Muscle of leg (tissue), 11 donors: Measurements from ENCODE around the gene BAHD1. TPM values are rescaled to one million over a fixed set of nuclear protein-coding genes. Genes with fewer than 3 reads are reported as not detected.
A peak's percentile ranks its signal among the peaks of the same experiment; 100 is the strongest.

Source experiments
- DNase-seq: peaks from one replicate; pipeline ENCODE4 v3.0.0; 2013
- H3K27ac ChIP-seq: one replicate; pipeline ENCODE4 v1.5.1; 2013; ENCODE audit warnings: mild to moderate bottlenecking, low read length, control low read depth
- H3K27me3 ChIP-seq: one replicate; pipeline ENCODE4 v1.6.1; 2013; ENCODE audit warnings: low read length; ENCODE audit not compliant: control insufficient read depth, insufficient read depth
- H3K36me3 ChIP-seq: one replicate; pipeline ENCODE4 v1.6.1; 2013; ENCODE audit warnings: low read length; ENCODE audit not compliant: control insufficient read depth, insufficient read depth
- H3K4me1 ChIP-seq: one replicate; pipeline ENCODE4 v1.6.1; 2013; ENCODE audit warnings: low read length; ENCODE audit not compliant: control insufficient read depth, insufficient read depth
- H3K4me3 ChIP-seq: one replicate; pipeline ENCODE4 v1.5.1; 2013; ENCODE audit warnings: low read length, control low read depth
- H3K9me3 ChIP-seq: replicated peaks from 2 replicates; pipeline ENCODE4 v1.6.1; 2013; ENCODE audit warnings: low read depth, low read length; ENCODE audit not compliant: control insufficient read depth
- WGBS: methylation state at CpG from one replicate; pipeline ENCODE4 v1.1.5; 2013; ENCODE audit warnings: missing lambda C conversion rate; ENCODE audit not compliant: insufficient coverage; 5-methylcytosine and 5-hydroxymethylcytosine counted together
- polyA plus RNA-seq, 8 donors: library from polyadenylated mRNA; unstranded; fragments of 120-200 nt; gene quantifications; one replicate each; pipeline versions ENCODE4 v1.2.1 to v1.2.3, GENCODE V29; 2013; ENCODE audit warnings: inconsistent platforms in 1 of 8, low replicate concordance in 1 of 8; ENCODE audit not compliant: insufficient read length in 8 of 8, insufficient read depth in 1 of 8
- total RNA-seq: library from RNA; stranded (reverse); fragments of 120-200 nt; gene quantifications from one replicate; pipeline ENCODE4 v1.2.4, GENCODE V29; 2013

Gene BAHD1
- total and polyA plus RNA-seq, 9 donors, result 12.1 to 22.6 (median 18.4) TPM

- peak; percentile 75 for DNase-seq
- peaks cover 19% of the 10 kb centered on the region for H3K36me3 ChIP-seq
- H3K4me1 ChIP-seq, result peaks cover 38% of the 10 kb centered on the region
- H3K27ac ChIP-seq, result no peak overlapping the region
- H3K27me3 ChIP-seq, result peaks cover 2% of the 10 kb centered on the region
- H3K4me3 ChIP-seq, result peak overlapping the region; percentile 8
- no peaks in the 10 kb centered on the region for H3K9me3 ChIP-seq
- 8% methylated on average over 30 of the region's 31 CpGs for WGBS
These were observed 19.3 kb upstream of the BAHD1 start for GRCh38 chr15:40421246-40422157.

DNA sequence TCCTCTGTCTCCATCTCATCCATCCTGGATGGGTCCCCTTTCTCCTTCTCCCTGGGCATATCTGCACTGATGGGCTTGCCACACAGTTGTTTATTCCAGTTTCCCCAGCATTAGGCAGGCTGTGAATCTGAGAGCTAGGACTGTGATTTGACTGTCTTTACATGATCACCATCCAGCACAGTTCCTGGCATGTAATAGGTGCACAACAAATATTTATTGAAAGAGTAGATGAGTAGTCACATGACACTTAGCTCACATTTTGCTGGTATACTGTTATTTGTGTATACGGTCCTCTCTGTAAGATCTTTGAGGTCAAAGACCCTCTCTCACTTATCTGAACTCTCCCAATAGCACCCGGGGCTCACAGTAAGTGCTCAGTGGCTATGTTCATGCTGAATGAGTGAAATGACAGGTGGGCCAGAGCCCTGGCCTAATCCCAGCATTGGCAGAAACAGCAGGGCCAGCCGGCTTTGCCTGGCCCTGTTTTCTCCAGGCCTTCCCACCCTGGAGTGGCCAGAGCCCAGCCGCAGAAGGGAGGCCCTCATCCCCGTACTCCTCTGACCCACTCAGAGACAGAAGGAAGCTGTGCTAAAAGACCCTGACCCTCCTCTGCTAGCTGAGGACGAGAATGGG lies 16.2 kb upstream of the BAHD1 start:
- H3K9me3 ChIP-seq, result no peaks in the 10 kb centered on the region
- H3K27me3 ChIP-seq, result peaks cover 2% of the 10 kb centered on the region
- no peak overlapping the region for H3K4me3 ChIP-seq
- peak; percentile 80 for DNase-seq
- no peaks in the 10 kb centered on the region for H3K36me3 ChIP-seq
- H3K4me1 ChIP-seq, result peaks cover 38% of the 10 kb centered on the region
- 51% methylated on average over 3 of the region's 6 CpGs for WGBS
- H3K27ac ChIP-seq, result peak overlapping the region; percentile 85

DNA sequence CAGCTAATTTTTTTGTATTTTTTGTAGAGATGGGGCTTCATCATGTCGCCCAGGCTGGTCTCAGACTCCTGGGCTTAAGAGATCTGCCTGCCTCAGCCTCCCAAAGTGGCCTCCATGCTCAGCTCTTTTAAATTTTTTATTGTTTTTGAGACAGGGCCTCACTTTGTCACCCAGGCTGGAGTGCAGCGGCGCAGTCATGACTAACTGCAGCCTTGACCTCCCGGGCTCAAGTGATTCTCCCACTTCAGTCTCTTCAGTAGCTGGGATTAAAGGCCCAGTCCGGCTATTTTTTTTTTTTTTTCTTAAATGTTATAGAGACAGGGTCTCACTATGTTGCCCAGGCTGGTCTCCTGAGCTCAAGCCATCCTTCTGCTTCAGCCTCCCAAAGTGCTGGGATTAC lies 15.1 kb upstream of the BAHD1 start:
- Histone ChIP-seq H3K36me3 (no peaks in the 10 kb centered on the region), H3K27me3 (peaks cover 10% of the 10 kb centered on the region), H3K4me3 (no peak overlapping the region), H3K4me1 (peaks cover 33% of the 10 kb centered on the region), H3K27ac (no peak overlapping the region), H3K9me3 (no peaks in the 10 kb centered on the region)
- WGBS, result 86% methylated on average over 3 of the region's 5 CpGs
- DNase-seq, result no peak

GRCh38 chr15:40427188-40427587 lies 13.6 kb upstream of the BAHD1 start:
- H3K36me3 ChIP-seq, result no peaks in the 10 kb centered on the region
- peaks cover 18% of the 10 kb centered on the region for H3K4me1 ChIP-seq
- peaks cover 8% of the 10 kb centered on the region for H3K27me3 ChIP-seq
- DNase-seq, result no peak
- WGBS, result 69% methylated on average over 8 of the region's 9 CpGs
- no peak overlapping the region for H3K27ac ChIP-seq
- H3K9me3 ChIP-seq, result no peaks in the 10 kb centered on the region
- H3K4me3 ChIP-seq, result no peak overlapping the region

DNA sequence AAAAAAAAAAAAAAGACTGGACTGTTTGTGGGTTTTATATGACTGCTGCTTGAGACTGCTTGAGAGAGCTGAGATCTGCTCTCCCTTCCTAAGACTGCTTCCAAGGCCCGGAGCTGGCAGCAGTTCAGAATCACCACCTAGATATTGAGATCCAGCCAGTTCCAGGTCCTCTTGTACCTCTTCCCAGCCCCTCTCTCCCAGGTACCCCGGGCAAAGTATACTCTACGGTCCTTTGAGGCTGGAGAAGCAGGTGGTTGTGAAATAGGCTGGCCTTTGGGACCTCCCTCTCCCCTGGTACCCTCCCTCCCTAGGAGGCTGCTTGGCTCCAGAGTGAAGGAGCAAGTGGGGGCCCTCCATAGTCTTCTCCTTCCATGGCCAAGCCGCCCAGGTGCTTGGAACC lies 12.6 kb upstream of the BAHD1 start:
- DNase-seq, result no peak
- peaks cover 18% of the 10 kb centered on the region for H3K4me1 ChIP-seq
- H3K9me3 ChIP-seq, result no peaks in the 10 kb centered on the region
- peaks cover 10% of the 10 kb centered on the region for H3K27me3 ChIP-seq
- H3K4me3 ChIP-seq, result no peak overlapping the region
- no peak overlapping the region for H3K27ac ChIP-seq
- 80% methylated on average over 1 of the region's 4 CpGs for WGBS
- H3K36me3 ChIP-seq, result no peaks in the 10 kb centered on the region

DNA sequence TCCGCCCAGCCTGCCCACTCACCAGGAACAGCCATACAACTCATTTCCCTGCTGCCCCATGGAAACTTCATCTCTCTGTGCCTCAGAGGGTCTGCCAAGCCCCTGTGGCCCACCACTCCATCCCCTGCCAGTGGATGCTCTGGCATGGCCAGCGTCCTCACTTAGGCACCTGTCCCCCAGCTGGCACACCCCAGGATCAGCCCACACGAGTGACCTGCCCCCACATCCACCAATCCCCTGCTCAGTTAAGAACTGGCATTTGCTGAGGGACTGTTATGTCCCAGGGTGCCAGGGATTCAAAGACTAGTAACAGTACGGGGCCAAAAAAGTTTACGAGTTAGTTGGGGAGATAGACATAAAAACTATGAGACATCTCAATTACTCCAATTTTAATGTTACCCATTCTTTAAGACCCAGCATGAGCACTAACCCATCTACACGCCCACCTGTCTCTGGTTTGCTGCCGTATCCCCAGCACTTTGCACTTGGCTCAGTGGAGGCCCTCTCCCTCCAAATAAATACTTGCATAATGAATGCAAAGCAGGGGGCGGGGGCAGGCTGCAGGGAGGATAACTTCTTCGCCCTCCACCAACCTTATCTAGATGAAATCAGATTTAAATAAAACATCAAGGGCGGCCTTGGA lies 11.6 kb upstream of the BAHD1 start:
- Histone ChIP-seq H3K4me1 (peaks cover 14% of the 10 kb centered on the region), H3K9me3 (no peaks in the 10 kb centered on the region), H3K36me3 (no peaks in the 10 kb centered on the region), H3K27ac (no peak overlapping the region), H3K4me3 (no peak overlapping the region), H3K27me3 (peaks cover 12% of the 10 kb centered on the region)
- no peak for DNase-seq
- WGBS, result 69% methylated on average over 3 of the region's 10 CpGs

DNA sequence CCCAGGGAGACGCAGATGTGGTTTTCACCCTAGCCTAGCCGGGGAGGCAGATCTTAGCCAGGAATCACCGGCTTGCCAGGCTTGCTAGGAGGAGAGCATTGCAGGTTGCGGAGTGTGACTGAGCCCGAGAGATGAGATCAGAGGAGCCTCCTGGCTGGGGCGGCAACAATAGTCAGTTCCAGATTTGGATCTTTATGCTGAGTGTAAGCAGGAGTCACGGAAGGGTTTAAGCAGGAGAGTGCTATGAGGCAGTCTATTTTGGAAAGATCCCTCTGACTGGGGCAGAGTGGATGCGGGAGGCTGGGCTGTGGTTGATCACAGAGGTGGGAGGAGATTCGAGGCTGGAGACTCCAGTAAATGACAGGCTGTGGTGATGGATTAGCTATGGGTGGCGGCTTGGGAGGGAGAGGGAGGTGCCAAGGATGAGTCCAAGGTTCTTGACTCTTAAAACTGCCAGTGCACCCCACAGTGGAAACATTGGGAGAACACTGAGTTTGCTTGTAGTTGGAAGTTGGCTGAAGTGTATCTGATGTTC lies 10.4 kb upstream of the BAHD1 start:
- Histone ChIP-seq H3K27ac (no peak overlapping the region), H3K27me3 (peaks cover 23% of the 10 kb centered on the region), H3K36me3 (no peaks in the 10 kb centered on the region), H3K4me1 (peaks cover 4% of the 10 kb centered on the region), H3K4me3 (no peak overlapping the region), H3K9me3 (no peaks in the 10 kb centered on the region)
- DNase-seq, result no peak
- 28% methylated on average over 10 of the region's 10 CpGs for WGBS

DNA sequence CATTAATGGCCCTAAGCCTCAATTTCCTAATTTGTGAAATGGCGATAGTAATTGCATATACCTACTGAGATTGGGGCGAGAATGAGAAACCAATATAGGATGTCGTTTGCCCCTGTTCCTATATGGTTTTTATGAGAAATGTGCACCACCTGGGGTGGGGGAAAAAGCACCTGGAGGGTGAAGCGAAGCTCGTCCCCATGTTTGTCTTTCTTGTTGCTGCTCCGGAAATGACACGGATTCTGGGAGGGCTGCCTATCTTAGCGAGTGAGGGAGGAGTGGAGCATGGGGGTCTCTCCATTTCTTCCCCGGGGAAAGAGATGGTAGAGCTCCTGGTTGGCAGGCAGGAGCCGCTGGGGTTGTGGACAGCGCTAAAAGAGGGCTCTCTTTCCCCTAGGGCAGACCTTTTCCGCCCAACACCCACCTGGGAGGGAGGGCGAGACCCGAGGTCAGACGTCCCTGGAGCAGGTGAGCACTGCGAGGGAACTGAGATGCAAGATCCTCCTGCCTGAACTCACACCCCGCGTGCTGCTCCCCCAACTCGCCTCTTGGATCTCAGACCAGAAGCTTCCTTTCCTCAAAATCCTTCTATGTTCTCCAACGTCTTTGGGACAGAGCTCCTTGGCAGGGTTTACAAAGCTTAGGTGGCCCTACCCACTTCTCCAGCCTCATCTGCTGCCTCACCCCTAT lies 5.6 kb upstream of the BAHD1 start:
- Histone ChIP-seq H3K36me3 (no peaks in the 10 kb centered on the region), H3K4me3 (no peak overlapping the region), H3K4me1 (peaks cover 37% of the 10 kb centered on the region), H3K9me3 (no peaks in the 10 kb centered on the region), H3K27me3 (peaks cover 67% of the 10 kb centered on the region), H3K27ac (no peak overlapping the region)
- no peak for DNase-seq
- 47% methylated on average over 12 of the region's 20 CpGs for WGBS

DNA sequence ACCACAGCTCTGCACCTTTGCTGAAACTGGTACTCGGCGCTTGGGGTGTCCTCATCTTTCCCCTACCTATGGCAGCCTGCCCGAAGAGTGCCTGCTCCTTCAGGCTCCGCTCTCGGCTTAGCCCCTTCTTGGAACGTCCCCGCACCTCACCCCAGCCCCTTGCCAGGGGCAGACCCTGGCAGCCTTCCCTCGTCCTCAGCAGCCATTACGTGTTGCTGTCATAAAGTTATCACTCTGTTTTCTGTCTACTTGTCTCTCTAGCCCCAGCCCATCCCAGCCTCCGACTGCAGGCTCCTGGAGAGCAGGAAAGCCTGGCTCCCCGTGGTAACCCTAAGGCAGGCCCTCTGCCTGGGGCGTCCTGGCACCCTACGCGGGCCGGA lies 5.1 kb upstream of the BAHD1 start:
- no peak for DNase-seq
- Histone ChIP-seq H3K27me3 (peaks cover 66% of the 10 kb centered on the region), H3K9me3 (no peaks in the 10 kb centered on the region), H3K4me3 (no peak overlapping the region), H3K36me3 (no peaks in the 10 kb centered on the region), H3K4me1 (peaks cover 40% of the 10 kb centered on the region), H3K27ac (no peak overlapping the region)
- WGBS, result 7% methylated on average over 11 of the region's 15 CpGs
